MV-4-11 (cell line): Measurements from ENCODE around the gene TRAF3.

Source experiments
- DNase-seq: peaks from one replicate; lab custom pipeline; 2025; lab: John Stamatoyannopoulos, UW

TRAF3 gene

DNA sequence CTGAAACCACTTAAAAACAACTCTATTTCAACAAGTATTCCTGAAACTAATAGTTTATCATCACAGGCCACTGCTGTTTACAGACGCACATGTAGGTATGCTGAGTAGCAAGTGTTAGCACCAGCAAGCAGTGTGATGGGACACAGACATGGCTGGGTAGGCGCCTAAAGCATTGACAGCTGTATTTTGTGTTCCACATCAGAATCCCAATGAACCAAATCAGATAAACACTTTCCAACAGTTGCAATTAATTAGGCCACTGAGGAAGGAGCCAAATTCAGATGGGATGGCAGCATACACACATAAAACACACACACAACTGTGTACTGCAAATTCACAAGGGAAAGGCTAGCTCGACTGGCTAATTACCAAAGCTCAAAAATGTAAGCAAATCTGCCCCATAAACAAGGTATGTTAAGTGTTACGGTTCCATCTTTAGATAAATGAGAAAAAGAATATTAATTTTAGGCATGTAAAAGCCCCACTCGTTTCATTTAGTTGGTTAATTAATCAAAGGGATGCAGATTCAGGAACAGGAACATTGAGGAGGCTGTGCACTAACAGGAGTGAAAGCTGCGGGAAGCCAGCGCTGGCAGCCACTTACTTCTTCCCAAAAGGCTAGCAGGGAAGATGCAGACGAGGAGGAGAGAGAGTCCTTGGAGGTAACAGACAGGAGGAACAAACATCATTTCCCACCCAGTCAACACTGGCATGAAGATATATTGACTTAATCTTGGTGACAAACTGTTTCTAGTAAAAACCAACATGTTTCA is 178.6 kb downstream of the TRAF3 start:
- DNase-seq: no peak

GRCh38 chr14:102957222-102957621 is 180.0 kb downstream of the TRAF3 start:
- DNase-seq: no peak

- no peak for DNase-seq
These were observed 181.2 kb downstream of the TRAF3 start for GRCh38 chr14:102958461-102958860.
